Neural cell (in vitro differentiated cells): ENCODE results near the gene KRT15. TPM values are rescaled to one million over a fixed set of nuclear protein-coding genes. Genes with fewer than 3 reads are reported as not detected.

Experiments
- H2AFZ ChIP-seq: fragments of 200-600, 300-800 bp; sonication (generic), shearing (Covaris generic); 2 replicates; pipeline ENCODE4 v1.6.0; 2014; ENCODE audit warnings: low read depth, mild to moderate bottlenecking, antibody characterized with exemption, low read length, moderate library complexity
- H3F3A ChIP-seq: fragments of 200-600 bp; shearing (Covaris generic); 2 replicates; pipeline ENCODE4 v1.6.1; 2016; ENCODE audit warnings: mild to moderate bottlenecking, moderate library complexity, mixed read lengths, antibody characterized with exemption, low read length; ENCODE audit not compliant: insufficient read depth, poor library complexity, severe bottlenecking
- H3K27ac ChIP-seq: fragments of 200-600, 300-800 bp; sonication (generic), shearing (Covaris generic); 2 replicates; pipeline ENCODE4 v1.5.1; 2014; ENCODE audit warnings: mild to moderate bottlenecking, low read length, moderate library complexity
- H3K27me3 ChIP-seq: fragments of 300-800, 200-600 bp; sonication (generic), shearing (Covaris generic); 2 replicates; pipeline ENCODE4 v1.6.0; 2014; ENCODE audit warnings: mild to moderate bottlenecking, low read depth, low read length, moderate library complexity; ENCODE audit not compliant: insufficient read depth
- H3K36me3 ChIP-seq: fragments of 300-800, 200-600 bp; sonication (generic), shearing (Covaris generic); 2 replicates; pipeline ENCODE4 v1.5.1; 2014; ENCODE audit warnings: mild to moderate bottlenecking, antibody characterized with exemption, low read length, moderate library complexity; ENCODE audit not compliant: insufficient read depth
- H3K4me2 ChIP-seq: fragments of 300-800, 200-600 bp; sonication (generic), shearing (Covaris generic); 2 replicates; pipeline ENCODE4 v1.6.0; 2014; ENCODE audit warnings: mild to moderate bottlenecking, low read length
- H3K4me3 ChIP-seq: fragments of 300-800, 200-600 bp; sonication (generic), shearing (Covaris generic); 2 replicates; pipeline ENCODE4 v1.5.1; 2014; ENCODE audit warnings: mild to moderate bottlenecking, low read length, moderate library complexity
- H3K79me2 ChIP-seq: fragments of 200-600 bp; shearing (Covaris generic); replicated peaks from 2 replicates; pipeline ENCODE4 v1.6.0; 2014; ENCODE audit warnings: mild to moderate bottlenecking, low read length, moderate library complexity; ENCODE audit not compliant: insufficient read depth
- H3K9ac ChIP-seq: fragments of 300-800, 200-600 bp; sonication (generic), shearing (Covaris generic); 2 replicates; pipeline ENCODE4 v1.6.1; 2016; ENCODE audit warnings: mild to moderate bottlenecking, low read length, mixed read lengths
- H3K9me2 ChIP-seq: fragments of 200-600 bp; shearing (Covaris generic); 2 replicates; pipeline ENCODE4 v1.6.1; 2016; ENCODE audit warnings: mild to moderate bottlenecking, low read length, mixed read lengths; ENCODE audit not compliant: insufficient read depth
- H3K9me3 ChIP-seq: fragments of 200-600, 300-800 bp; sonication (generic), shearing (Covaris generic); 2 replicates; pipeline ENCODE4 v1.6.1; 2016; ENCODE audit warnings: mild to moderate bottlenecking, mixed run types, low read length, moderate library complexity, mixed read lengths
- H4K20me1 ChIP-seq: fragments of 200-600 bp; shearing (Covaris generic); 2 replicates; pipeline ENCODE4 v1.6.1; 2016; ENCODE audit warnings: mild to moderate bottlenecking, mixed run types; ENCODE audit not compliant: insufficient read depth
- CTCF ChIP-seq: fragments of 450-650 bp; IDR thresholded peaks from 2 replicates; pipeline ENCODE4 v1.5.1; 2014; ENCODE audit warnings: antibody characterized with exemption, mild to moderate bottlenecking, moderate library complexity; ENCODE audit not compliant: poor library complexity, severe bottlenecking
- EP300 ChIP-seq: fragments of 450-650 bp; conservative IDR thresholded peaks from 2 replicates; pipeline ENCODE4 v1.6.1; 2014; ENCODE audit warnings: antibody characterized with exemption, mild to moderate bottlenecking, moderate library complexity; ENCODE audit not compliant: poor library complexity, severe bottlenecking
- EZH2 ChIP-seq: fragments of 200-600, 300-800 bp; shearing (Covaris generic), sonication (generic); IDR thresholded peaks from 2 replicates; pipeline ENCODE4 v1.6.1; 2014; ENCODE audit warnings: antibody characterized with exemption, low read length, borderline replicate concordance, mild to moderate bottlenecking; ENCODE audit not compliant: insufficient read depth, poor library complexity, severe bottlenecking
- MXI1 ChIP-seq: fragments of 450-650 bp; conservative IDR thresholded peaks from 2 replicates; pipeline ENCODE4 v1.6.1; 2014; ENCODE audit warnings: antibody characterized with exemption, mild to moderate bottlenecking; ENCODE audit not compliant: poor library complexity, severe bottlenecking
- POLR2AphosphoS5 ChIP-seq: IDR thresholded peaks from 2 replicates; pipeline ENCODE4 v1.6.1; 2012
- RAD21 ChIP-seq: fragments of 450-650 bp; conservative IDR thresholded peaks from 2 replicates; pipeline ENCODE4 v1.6.1; 2014; ENCODE audit warnings: antibody characterized with exemption, mild to moderate bottlenecking, moderate library complexity
- REST ChIP-seq: IDR thresholded peaks from 2 replicates; pipeline ENCODE4 v1.6.1; 2012; ENCODE audit warnings: borderline replicate concordance
- TAF1 ChIP-seq: IDR thresholded peaks from 2 replicates; pipeline ENCODE4 v1.6.1; 2012; ENCODE audit warnings: low read depth
- polyA minus RNA-seq: library from RNA; depleted of rRNA, polyadenylated mRNA; stranded (reverse); fragments of >200 nt; gene quantifications from 2 replicates; pipeline ENCODE4 v1.2.3, GENCODE V29; 2014
- polyA plus RNA-seq: library from polyadenylated mRNA; depleted of rRNA; stranded (reverse); fragments of >200 nt; gene quantifications from 2 replicates; pipeline ENCODE4 v1.2.3, GENCODE V29; 2014

The KRT15 gene
- 0.09 TPM in 1 of 2 replicates, not detected in the other for polyA plus RNA-seq
- polyA minus RNA-seq: not detected in 2 replicates

- TF ChIP-seq RAD21 (no peak), REST (no peak), EZH2 (no peak), EP300 (no peak), MXI1 (no peak), TAF1 (no peak), POLR2AphosphoS5 (no peak), CTCF (no peak)
- Histone ChIP-seq H3K9me2 (no peaks in the 10 kb centered on the region), H3K27me3 (no peaks in the 10 kb centered on the region)
Measured at GRCh38 chr17:41518789-41519449, at the start of gene KRT15. KRT15 (minus strand) TSS chr17:41518890; CDS start chr17:41518827, 63 bp downstream.

GRCh38 chr17:41567317-41567716 is 48.6 kb upstream of the KRT15 start:
- no peaks in the 10 kb centered on the region for H3F3A ChIP-seq
- TF ChIP-seq POLR2AphosphoS5 (no peak), REST (no peak), EZH2 (no peak), TAF1 (no peak)
- no peaks in the 10 kb centered on the region for H3K9me3 ChIP-seq
- no peaks in the 10 kb centered on the region for H3K79me2 ChIP-seq
- no peak overlapping the region for H3K4me3 ChIP-seq
- H3K36me3 ChIP-seq: no peaks in the 10 kb centered on the region
- H3K9ac ChIP-seq: no peak overlapping the region
- H3K9me2 ChIP-seq: no peaks in the 10 kb centered on the region
- H3K4me2 ChIP-seq: no peak overlapping the region
- H3K27me3 ChIP-seq: no peaks in the 10 kb centered on the region
- H2AFZ ChIP-seq: no peak overlapping the region
- no peaks in the 10 kb centered on the region for H4K20me1 ChIP-seq
- no peak overlapping the region for H3K27ac ChIP-seq

More at GRCh38 chr17:41518789-41519449, at the start of gene KRT15:
- Histone ChIP-seq H3K27ac (no peak within 1 kb of the TSS), H3K36me3 (no peaks in the 10 kb centered on the region), H3K9ac (no peak within 1 kb of the TSS), H3K79me2 (no peaks in the 10 kb centered on the region), H3K4me3 (no peak within 1 kb of the TSS), H3K9me3 (no peaks in the 10 kb centered on the region), H3F3A (no peaks in the 10 kb centered on the region), H4K20me1 (no peaks in the 10 kb centered on the region), H2AFZ (no peak within 1 kb of the TSS), H3K4me2 (no peak within 1 kb of the TSS)
